Activated effector memory CD4-positive, alpha-beta T cell treated with Interleukin-2 at 50 U/mL for 16 hours (primary cell): Measurements from ENCODE around the gene NPY.

ENCODE experiments used
- DNase-seq: peaks from one replicate; pipeline ENCODE4 v3.0.0-alpha.2; 2020

NPY gene

DNA sequence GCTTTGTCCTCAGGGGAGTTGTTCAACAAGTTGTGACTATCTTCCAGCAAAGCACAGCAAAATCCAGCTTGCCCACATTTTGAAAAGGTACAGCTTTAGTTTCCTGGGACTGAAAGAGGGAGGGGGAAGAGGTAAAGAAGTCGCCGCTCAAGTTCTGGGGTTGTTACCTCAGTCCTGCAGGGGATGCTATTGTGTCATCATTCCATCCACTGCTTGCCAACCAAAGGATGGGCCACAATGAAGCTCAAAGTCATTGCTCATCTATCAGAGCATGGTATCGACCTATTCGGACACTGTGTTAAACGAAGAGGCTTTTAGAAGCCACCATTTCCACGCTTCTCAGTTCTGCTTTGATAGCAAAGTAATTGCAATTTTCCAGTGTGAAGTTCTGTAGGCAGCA lies 34.3 kb downstream of the NPY start:
- DNase-seq = no peak

DNA sequence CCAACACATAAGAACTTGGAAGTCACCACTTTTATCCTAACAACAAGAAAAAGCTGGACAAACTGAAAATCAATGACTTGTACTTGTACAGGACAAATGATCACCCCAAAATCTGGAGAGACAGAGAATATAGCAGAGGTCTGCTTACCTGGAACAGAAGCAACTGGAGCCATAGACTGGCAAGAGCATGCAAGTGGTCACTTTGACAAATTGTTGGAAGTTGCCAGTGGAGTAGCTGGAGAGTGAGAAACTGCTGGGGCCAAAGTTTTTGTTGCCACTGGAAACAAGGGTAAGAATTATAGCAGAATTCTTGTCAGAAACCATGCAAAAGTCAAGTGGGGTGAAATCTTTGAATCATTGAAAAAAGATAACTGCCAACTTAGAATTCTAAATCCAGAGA lies 35.2 kb downstream of the NPY start:
- no peak for DNase-seq

DNA sequence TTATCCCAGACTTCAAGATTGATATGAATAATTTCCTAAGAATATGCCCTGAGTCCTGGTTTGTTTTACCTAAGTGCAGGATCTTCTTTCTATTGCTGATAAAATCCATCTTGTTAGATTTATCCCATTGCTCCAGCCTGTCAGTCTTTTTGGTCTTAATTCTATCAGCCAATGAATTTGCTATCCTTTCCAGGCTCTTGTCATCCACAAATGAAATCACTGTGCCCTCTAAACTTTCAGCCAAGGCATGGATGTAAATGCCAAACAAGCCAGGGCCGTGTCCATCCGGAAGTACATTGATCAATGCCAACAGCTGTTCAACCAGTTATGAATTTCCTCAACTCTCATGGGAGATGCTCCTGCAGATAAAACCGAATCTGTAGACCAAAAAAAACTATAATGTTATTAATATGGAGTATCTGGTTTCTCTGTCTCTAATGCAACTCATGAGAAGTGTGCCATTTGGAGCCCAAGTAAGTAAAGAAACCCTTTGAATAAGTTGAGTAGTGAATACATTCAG lies 40.0 kb downstream of the NPY start:
- no peak for DNase-seq

DNA sequence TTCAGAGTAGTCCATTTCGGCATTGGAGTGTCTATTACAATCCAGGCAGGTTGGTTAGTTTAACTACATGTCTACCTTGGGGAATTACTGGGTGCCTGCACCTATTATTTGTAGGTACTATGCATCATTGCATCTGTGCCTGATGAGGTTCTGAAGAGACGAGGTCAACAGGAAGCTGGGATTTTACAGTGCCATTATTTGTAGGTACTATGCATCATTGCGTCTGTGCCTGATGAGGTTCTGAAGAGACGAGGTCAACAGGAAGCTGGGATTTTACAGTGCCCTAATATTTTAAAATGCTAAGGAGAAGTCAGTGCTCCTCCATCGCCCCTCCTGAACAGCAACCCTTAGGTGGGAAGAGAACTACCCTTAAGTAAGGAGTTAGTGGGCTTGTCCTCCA lies 41.7 kb downstream of the NPY start:
- no peak for DNase-seq

DNA sequence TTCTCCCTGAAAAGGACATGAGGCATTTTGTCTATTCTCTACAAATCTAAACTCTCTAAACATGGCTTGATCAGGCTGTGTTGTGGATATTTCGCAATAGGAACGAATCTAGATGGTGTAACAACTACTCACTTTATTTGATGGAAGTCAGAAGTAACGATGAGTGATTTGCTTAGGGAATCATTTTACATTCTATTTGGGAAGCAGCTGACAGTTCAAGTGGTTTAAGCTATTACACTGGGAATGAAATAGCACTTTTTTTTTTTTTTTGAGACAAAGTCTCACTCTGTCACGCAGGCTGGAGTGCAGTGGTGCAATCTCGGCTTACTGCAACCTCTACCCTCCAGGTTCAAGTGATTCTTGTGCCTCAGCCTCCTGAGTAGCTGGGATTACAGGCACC lies 44.1 kb downstream of the NPY start:
- no peak for DNase-seq

DNA sequence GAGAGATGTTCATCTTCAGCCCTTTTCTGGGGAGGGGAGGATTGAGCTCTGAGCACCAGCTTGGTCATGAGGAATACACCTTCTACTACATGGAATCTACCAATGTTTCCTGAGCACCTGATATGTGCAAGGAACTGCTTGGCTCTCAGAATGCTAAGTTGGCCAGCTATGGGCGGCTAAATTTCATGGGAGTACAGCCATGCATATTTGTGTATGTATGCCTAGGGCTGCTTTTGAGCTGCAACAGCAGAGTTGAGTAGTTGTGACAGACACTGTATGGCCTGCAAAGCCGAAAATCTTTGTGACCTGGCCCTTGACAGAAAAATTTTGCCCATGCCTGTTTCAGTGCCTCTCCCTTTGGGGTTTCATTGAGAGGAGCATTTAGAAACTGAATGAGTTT lies 44.9 kb downstream of the NPY start:
- no peak for DNase-seq

DNA sequence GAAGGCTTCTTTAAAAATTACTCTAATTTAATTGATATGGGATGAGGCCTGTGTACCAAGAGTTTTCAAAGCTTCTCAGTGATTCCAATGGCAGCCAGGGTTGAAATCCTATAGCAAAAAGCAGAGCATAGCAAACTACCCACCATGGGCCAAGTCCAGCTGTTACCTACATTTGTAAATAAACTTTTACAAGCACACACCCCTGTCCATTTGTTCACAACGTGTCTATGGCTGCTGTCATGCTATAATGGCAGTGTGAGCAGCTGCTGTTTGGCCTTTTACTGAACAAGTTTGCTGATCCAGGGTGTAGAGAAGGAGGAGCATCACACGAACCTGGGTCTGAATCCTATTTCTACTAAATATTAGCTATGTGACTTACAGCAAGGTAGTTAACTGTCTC lies 50.0 kb downstream of the NPY start:
- DNase-seq = no peak

DNA sequence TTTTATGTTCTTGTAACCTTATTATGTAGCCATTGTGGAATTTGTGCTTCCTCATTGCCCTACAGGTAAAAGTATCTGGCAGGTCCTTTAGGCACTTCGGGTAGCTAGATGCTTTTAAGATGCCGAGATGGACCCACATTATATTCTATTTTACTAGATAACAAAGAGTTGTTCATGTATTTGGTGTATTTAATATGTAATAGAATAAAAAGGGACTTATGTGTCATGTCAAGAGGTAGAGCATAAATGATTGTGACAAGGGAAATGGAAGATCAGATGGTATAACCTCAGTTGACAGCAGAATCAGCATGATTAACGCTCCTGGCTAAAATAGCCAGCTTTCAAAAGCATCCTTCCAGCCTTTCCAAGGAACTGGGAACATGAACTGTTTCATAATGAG lies 50.6 kb downstream of the NPY start:
- no peak for DNase-seq

DNA sequence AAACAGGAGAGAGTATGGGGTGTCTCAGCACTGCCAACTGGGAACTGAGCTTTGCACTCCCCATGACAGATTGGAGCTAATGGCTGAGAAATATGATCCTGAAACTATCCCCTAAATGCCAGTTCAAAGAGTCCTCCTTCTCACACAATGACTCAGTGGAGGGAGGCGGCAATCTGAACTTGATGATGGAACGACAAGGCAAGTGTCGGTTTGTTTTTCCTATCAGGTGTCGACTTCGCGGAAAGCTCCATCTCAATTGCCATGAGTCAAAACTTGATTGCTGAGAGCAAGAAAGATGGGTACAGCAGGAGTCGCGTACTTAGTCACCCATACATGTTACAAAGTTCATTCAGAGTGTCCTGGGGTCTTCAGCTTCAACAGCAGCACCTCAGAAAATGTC lies 52.5 kb downstream of the NPY start:
- DNase-seq = no peak

DNA sequence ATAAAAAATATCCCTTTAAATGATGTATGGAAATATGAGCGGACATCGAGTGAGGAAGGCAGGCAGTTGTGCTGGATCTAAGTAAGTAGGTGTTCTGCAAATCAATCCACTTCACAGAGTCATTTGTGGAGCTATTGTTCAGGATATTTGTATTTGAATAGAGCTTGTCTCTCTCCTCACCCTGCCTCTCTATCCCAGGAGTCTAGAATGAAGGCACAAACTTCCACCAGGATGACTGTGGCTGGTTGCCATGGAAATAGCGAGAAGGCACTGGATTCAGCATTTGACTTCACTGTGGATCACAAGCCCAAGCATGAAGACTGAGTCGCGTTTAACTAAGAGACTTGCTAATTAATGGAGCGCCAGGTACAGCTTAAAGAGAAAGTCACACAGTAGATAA lies 53.2 kb downstream of the NPY start:
- DNase-seq = no peak

DNA sequence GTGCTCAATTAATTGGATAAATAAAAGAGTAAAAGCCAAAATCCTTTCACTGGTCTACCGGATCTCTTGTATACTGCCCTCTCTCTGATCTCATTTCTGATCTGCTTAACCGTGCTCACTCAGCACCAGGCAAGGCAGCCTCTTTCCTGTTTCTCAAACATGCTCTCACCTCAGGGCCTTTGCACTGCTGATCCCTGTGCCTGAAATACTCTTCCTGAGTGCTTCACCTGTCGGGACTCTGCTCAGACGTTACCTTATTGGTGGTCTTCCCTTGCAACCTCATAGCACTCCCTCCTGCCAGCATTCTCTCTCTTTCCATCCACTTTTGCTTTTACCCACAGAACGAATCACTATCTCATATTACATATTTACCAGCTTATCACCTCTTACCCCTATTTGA lies 55.6 kb downstream of the NPY start:
- DNase-seq = no peak

DNA sequence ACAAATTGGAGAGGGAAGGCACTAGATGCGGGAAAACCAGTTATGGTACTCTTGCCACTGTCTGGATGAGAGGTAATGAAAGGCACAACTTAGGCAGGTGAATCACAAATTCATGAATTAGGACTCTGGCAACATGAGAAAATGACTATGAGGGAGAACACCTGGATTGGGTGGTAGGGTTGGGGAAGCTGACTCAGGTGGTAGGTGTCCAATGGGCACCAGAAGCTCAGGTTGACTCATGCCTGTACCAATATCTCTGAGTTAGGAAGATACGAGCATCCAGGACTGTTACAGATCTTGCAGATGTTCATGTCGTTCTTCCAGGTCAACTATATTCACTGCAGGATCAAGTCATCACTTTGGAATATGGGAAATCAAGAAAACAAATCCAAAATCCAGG lies 56.7 kb downstream of the NPY start:
- DNase-seq = no peak
